Activated naive CD8-positive, alpha-beta T cell treated with anti-CD3 and anti-CD28 coated beads for 36 hours (primary cell): ENCODE results near the gene CEP152. TPM values are rescaled to one million over a fixed set of nuclear protein-coding genes. Genes with fewer than 3 reads are reported as not detected.

ENCODE experiments used
- DNase-seq: peaks from one replicate; pipeline ENCODE4 v3.0.0; 2021
- H3K27ac Mint-ChIP-seq: one replicate; pipeline ENCODE4 v1.8.0; 2022; ENCODE audit warnings: mild to moderate bottlenecking, moderate library complexity, mixed read lengths
- H3K27me3 Mint-ChIP-seq: one replicate; pipeline ENCODE4 v1.8.0; 2022; ENCODE audit warnings: mild to moderate bottlenecking, mixed read lengths
- H3K36me3 Mint-ChIP-seq: one replicate; pipeline ENCODE4 v1.8.0; 2021; ENCODE audit warnings: mild to moderate bottlenecking, mixed read lengths
- H3K4me1 Mint-ChIP-seq: one replicate; pipeline ENCODE4 v1.8.0; 2021; ENCODE audit warnings: mixed read lengths
- H3K4me3 Mint-ChIP-seq: one replicate; pipeline ENCODE4 v1.8.0; 2022; ENCODE audit warnings: mild to moderate bottlenecking, moderate library complexity, mixed read lengths
- H3K9me3 Mint-ChIP-seq: one replicate; pipeline ENCODE4 v1.8.0; 2022; ENCODE audit warnings: mixed read lengths
- total RNA-seq, 2 experiments: library from RNA; stranded (reverse); gene quantifications; one replicate each; pipeline ENCODE4 v1.2.3, GENCODE V29; 2021

The CEP152 gene
- total RNA-seq, 2 experiments from 2014 or later: 27.2 to 27.3 TPM

DNA sequence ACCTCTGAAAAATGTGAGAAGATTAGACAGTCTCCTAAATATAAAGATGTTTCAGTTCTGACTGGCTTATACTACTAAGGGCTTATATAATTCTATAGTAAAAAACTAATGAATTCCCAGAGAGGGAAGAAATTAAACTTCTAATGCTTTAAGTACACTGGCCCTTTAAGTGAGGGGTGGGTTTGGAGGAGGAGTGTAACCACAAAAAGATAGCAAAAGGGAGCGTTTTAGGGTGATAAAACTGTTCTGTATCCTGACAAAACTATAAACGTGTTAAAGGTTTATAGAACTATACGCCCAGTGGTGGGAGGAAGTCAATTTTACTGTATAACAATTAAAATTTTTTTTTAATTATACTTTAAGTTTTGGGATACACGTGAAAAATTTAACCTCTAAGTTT, 45.8 kb downstream of the CEP152 start:
- DNase-seq: no peak
- Mint-ChIP-seq H3K27ac (no peak overlapping the region), H3K9me3 (no peaks in the 10 kb centered on the region), H3K36me3 (peaks cover 42% of the 10 kb centered on the region), H3K4me1 (no peaks in the 10 kb centered on the region), H3K4me3 (no peak overlapping the region), H3K27me3 (no peaks in the 10 kb centered on the region)

DNA sequence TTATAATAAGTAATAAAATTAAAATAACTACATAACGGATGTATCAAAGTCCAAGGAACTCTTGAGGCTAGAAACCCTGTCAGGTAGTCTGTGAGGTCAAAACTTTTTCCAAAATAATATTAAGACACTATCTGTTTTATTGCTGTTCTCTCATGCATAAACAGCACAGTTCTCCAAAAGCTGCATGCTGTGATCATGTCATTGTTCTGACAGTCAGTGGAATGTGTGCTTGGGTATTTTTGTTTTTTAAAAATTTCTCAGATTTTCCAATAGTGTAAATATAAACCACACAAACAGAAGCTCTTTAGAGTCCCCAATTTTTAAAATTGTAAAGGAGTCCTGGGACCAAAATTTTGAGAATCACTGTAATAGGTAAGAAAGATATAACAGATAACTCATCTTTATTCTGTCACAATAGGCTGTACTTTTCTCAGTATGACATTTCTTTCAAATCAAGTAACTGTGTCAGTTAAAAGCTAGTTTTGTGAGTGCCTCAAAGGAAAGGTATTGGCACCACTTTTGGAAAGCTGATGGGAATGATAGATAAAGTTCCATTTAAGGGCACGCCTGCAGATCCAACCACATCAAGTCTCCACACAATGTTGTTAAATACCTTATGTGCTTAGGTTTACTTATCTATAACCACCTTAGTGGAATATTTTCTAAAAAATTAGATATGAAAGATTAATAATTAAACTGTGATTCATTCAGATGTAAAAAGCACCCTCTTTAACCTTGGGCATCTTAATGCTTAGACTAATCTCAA, 49.3 kb downstream of the CEP152 start:
- H3K9me3 Mint-ChIP-seq: no peaks in the 10 kb centered on the region
- H3K36me3 Mint-ChIP-seq: peaks cover 33% of the 10 kb centered on the region
- no peaks in the 10 kb centered on the region for H3K4me1 Mint-ChIP-seq
- DNase-seq: no peak
- no peaks in the 10 kb centered on the region for H3K27me3 Mint-ChIP-seq
- no peak overlapping the region for H3K27ac Mint-ChIP-seq
- no peak overlapping the region for H3K4me3 Mint-ChIP-seq

DNA sequence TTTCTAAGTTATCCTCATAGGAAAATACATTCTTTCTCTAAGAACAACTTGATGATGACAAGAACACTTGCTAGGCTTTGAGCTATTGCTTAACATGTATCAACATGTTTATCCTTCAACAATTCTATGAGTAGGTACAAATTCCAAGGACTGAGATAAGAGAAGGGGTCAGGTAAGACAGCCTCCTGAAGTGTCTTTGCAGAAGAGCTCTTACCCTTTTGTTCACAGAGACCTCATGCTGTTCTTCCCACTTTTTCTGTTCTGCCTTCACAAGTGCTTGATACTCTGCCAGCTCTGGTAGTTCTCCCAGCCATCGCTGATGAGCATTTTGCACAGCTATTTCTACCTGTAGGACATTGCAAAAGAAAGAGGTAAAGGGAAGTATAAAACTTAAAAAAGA, 50.9 kb downstream of the CEP152 start:
- Mint-ChIP-seq H3K4me1 (no peaks in the 10 kb centered on the region), H3K9me3 (no peaks in the 10 kb centered on the region), H3K27ac (no peak overlapping the region), H3K36me3 (peaks cover 32% of the 10 kb centered on the region), H3K27me3 (no peaks in the 10 kb centered on the region), H3K4me3 (no peak overlapping the region)
- DNase-seq: no peak

DNA sequence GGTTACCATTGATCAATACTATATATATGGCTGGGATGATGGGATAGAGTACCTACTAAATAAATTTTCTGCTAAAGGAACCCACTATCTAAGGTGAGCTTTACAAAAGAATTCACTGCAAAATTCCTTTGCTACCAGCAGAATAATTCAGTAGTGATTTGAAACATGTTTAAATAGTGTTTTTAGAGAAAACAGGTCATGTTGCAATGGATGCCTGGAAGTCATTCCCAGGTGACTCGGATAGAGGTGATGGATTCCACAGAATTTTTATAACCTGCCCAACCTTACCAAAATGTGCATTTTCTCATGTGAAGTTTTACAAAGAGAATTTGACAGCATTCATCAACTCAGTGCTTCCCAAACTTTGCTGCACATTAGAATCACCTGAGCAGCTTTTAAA, 53.2 kb downstream of the CEP152 start:
- Mint-ChIP-seq H3K27me3 (no peaks in the 10 kb centered on the region), H3K36me3 (peaks cover 33% of the 10 kb centered on the region), H3K9me3 (no peaks in the 10 kb centered on the region), H3K27ac (no peak overlapping the region), H3K4me3 (no peak overlapping the region), H3K4me1 (no peaks in the 10 kb centered on the region)
- no peak for DNase-seq

GRCh38 chr15:48754011-48754410, 56.9 kb downstream of the CEP152 start:
- peaks cover 44% of the 10 kb centered on the region for H3K36me3 Mint-ChIP-seq
- no peak for DNase-seq
- H3K27ac Mint-ChIP-seq: no peak overlapping the region
- no peaks in the 10 kb centered on the region for H3K9me3 Mint-ChIP-seq
- H3K27me3 Mint-ChIP-seq: no peaks in the 10 kb centered on the region
- no peak overlapping the region for H3K4me3 Mint-ChIP-seq
- H3K4me1 Mint-ChIP-seq: no peaks in the 10 kb centered on the region

DNA sequence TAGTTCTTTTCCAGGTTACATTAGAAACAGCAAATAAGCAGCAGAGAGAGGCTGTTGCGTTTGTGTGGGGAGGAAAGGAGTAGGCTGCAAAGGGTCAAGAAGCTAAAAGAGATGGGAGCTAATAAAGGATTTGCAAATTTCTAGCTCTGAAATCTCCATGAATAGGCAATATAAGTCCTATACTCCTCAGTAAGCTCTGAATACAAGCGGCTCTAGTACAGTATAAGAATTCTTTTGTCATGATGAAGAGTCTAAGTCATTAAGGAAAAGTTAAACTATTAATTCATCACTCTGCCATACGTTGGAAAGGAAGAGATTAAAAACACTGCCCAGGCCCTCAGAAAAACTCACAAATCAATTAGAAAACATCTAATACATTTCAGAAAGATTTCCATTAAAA, 59.3 kb downstream of the CEP152 start:
- no peak for DNase-seq
- H3K9me3 Mint-ChIP-seq: no peaks in the 10 kb centered on the region
- H3K36me3 Mint-ChIP-seq: peaks cover 56% of the 10 kb centered on the region
- H3K27me3 Mint-ChIP-seq: no peaks in the 10 kb centered on the region
- H3K4me3 Mint-ChIP-seq: no peak overlapping the region
- H3K27ac Mint-ChIP-seq: no peak overlapping the region
- no peaks in the 10 kb centered on the region for H3K4me1 Mint-ChIP-seq

DNA sequence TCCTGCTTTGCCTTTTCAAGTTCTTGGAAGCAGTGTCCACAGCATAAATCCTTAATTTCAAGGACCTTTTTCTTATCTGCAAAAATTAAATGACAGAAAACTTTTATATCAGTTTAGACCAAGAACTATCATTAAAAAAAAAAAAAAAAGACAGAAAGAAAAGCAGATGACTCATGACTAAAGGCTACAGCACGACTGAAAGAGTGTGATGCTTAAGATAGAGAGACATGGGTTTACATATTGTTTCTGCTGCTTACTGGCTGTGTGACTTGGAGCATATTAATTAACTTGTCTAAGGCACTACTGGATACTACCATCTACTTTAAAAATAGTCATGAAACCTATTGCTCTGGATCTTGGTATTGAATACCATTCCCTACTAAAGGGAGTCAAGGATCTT, 62.3 kb downstream of the CEP152 start:
- H3K4me3 Mint-ChIP-seq: no peak overlapping the region
- H3K36me3 Mint-ChIP-seq: peaks cover 50% of the 10 kb centered on the region
- H3K27me3 Mint-ChIP-seq: no peaks in the 10 kb centered on the region
- H3K9me3 Mint-ChIP-seq: no peaks in the 10 kb centered on the region
- no peak for DNase-seq
- H3K27ac Mint-ChIP-seq: no peak overlapping the region
- H3K4me1 Mint-ChIP-seq: no peaks in the 10 kb centered on the region

GRCh38 chr15:48733615-48734014, 77.3 kb downstream of the CEP152 start:
- Mint-ChIP-seq H3K27me3 (no peaks in the 10 kb centered on the region), H3K4me1 (no peaks in the 10 kb centered on the region), H3K27ac (no peak overlapping the region), H3K4me3 (no peak overlapping the region), H3K9me3 (peaks cover 15% of the 10 kb centered on the region), H3K36me3 (peaks cover 79% of the 10 kb centered on the region)
- no peak for DNase-seq

DNA sequence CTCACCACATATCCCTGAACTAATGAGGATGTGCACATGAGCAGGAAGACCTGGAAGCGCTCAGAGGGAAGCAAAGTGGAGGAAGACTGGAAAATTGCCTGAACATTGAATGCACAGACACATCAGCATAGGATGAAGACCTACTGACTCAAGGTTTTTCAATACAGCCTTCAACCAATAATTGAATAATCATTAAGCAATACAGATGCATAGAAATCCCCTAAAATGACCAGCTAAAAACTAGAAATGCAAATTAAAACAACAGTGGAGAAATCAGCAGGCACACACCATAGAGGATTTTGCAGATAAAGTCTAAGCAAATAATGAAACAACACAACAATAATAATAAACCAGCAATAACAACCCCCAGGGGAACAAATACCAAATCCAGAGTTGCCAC, 80.4 kb downstream of the CEP152 start:
- no peaks in the 10 kb centered on the region for H3K27me3 Mint-ChIP-seq
- H3K4me3 Mint-ChIP-seq: no peak overlapping the region

GRCh38 chr15:48723969-48724368, 86.9 kb downstream of the CEP152 start:
- H3K4me3 Mint-ChIP-seq: no peak overlapping the region
- H3K4me1 Mint-ChIP-seq: peaks cover 4% of the 10 kb centered on the region
- no peaks in the 10 kb centered on the region for H3K27me3 Mint-ChIP-seq
- H3K27ac Mint-ChIP-seq: no peak overlapping the region
- H3K36me3 Mint-ChIP-seq: peaks cover 29% of the 10 kb centered on the region
- DNase-seq: no peak
- no peaks in the 10 kb centered on the region for H3K9me3 Mint-ChIP-seq

More for the DNA sequence above, 80.4 kb downstream of the CEP152 start:
- H3K4me1 Mint-ChIP-seq: no peaks in the 10 kb centered on the region
- H3K36me3 Mint-ChIP-seq: peaks cover 68% of the 10 kb centered on the region
- H3K9me3 Mint-ChIP-seq: peaks cover 9% of the 10 kb centered on the region
- no peak overlapping the region for H3K27ac Mint-ChIP-seq
- no peak for DNase-seq

DNA sequence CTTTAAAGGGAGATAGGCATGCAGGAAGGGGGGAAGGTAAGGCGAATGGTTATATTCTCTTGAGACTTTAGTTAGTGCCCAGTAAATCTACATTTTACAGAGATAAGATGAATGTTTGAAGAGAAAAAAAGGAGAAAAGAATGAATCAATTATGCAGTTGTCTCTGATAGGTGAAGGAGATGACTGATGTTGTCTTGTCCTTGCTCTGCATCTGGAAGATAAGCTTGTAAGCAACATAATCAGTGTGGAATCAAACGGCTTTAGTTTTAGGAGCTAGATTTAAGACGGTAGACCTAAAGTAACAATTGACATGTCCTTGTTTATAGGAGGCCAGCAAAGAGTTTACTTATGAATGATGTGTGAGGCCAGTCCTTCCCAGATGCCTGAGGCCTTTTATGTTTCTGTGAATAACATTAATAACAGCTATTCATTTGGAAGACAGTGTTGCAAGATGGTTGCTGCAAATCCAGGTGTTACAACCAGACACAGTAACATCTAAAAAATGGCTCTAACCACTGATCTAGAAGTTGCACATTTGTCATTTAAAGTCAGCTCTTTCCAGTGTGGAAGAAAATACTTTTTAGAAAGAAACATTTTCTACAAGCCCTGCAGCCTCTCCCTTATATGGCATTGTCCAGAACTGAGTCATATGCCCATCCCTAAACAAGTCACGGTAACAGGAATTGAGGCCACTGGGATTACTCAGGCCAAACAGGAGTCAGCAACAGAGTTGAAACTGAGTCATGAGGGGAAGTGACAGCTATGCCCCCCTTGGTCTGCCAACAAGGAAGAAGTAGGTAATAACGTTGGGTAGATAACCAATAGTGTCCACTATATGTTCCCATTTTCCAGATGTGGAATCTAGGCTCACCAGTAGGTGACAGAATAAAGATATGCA, 87.9 kb downstream of the CEP152 start:
- H3K36me3 Mint-ChIP-seq: peaks cover 23% of the 10 kb centered on the region
- H3K4me1 Mint-ChIP-seq: peaks cover 4% of the 10 kb centered on the region
- H3K27me3 Mint-ChIP-seq: no peaks in the 10 kb centered on the region
- H3K27ac Mint-ChIP-seq: no peak overlapping the region
- H3K9me3 Mint-ChIP-seq: no peaks in the 10 kb centered on the region
- no peak for DNase-seq
- no peak overlapping the region for H3K4me3 Mint-ChIP-seq

DNA sequence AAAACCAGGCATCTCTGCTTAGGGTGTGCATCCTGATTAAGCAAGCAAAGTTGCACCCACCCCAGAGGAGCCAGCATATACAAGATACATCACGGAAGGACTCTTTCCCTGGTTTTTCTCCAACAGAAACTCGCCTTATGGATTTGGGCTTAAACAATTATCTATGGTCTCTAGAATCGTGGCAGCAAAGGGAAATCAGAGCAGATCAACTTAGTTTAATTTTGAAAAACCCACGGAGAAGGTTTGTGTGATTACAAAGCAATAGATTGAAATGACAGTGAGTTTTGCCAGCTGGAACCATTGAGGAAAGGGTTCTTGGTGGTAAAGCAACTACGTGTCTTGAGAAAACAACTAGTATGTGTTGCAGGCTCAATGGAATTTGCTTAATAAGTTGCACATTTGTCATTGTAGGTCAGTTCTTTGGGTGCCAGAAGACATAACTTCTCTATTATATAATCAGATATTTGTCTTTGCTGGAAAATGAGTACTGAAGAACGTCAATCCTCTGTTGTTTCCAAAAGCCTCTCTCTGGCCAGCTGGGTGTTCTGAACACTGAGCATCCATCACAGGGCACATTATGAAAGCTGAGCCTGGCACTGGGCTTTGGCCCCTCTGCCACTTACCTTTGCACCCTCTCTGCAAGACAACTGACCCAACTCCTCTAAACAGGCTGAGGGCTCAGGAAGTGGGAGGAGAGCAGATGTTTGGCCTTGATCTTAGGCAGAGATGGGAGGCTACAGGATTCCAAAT, 89.6 kb downstream of the CEP152 start:
- Mint-ChIP-seq H3K36me3 (peaks cover 23% of the 10 kb centered on the region), H3K4me3 (no peak overlapping the region), H3K27ac (no peak overlapping the region), H3K9me3 (peaks cover 7% of the 10 kb centered on the region), H3K4me1 (peaks cover 4% of the 10 kb centered on the region), H3K27me3 (no peaks in the 10 kb centered on the region)
- DNase-seq: no peak

- peaks cover 29% of the 10 kb centered on the region for H3K36me3 Mint-ChIP-seq
- H3K4me1 Mint-ChIP-seq: peaks cover 4% of the 10 kb centered on the region
- H3K27ac Mint-ChIP-seq: no peak overlapping the region
- H3K9me3 Mint-ChIP-seq: peaks cover 11% of the 10 kb centered on the region
- H3K27me3 Mint-ChIP-seq: no peaks in the 10 kb centered on the region
- DNase-seq: no peak
- no peak overlapping the region for H3K4me3 Mint-ChIP-seq
Observed at GRCh38 chr15:48720646-48721045, 90.2 kb downstream of the CEP152 start.

- peak; percentile 1 for DNase-seq
- Mint-ChIP-seq H3K27ac (no peak overlapping the region), H3K36me3 (peaks cover 27% of the 10 kb centered on the region), H3K27me3 (no peaks in the 10 kb centered on the region), H3K9me3 (peaks cover 15% of the 10 kb centered on the region), H3K4me3 (no peak overlapping the region), H3K4me1 (peaks cover 4% of the 10 kb centered on the region)
Observed at GRCh38 chr15:48719668-48720067, 91.2 kb downstream of the CEP152 start.

- no peaks in the 10 kb centered on the region for H3K27me3 Mint-ChIP-seq
- H3K27ac Mint-ChIP-seq: no peak overlapping the region
- peaks cover 32% of the 10 kb centered on the region for H3K36me3 Mint-ChIP-seq
- H3K4me3 Mint-ChIP-seq: no peak overlapping the region
- H3K4me1 Mint-ChIP-seq: peaks cover 4% of the 10 kb centered on the region
- DNase-seq: no peak
- peaks cover 15% of the 10 kb centered on the region for H3K9me3 Mint-ChIP-seq
Observed at GRCh38 chr15:48718646-48719045, 92.2 kb downstream of the CEP152 start.
